Adrenal gland (tissue), 5 donors: ENCODE measurements around the gene INPPL1.

Source experiments
- CTCF ChIP-seq, 6 experiments: fragments of 450-650 bp in 4 of 6; fragments of 200-600 bp in 2 of 6; sonication (generic) in 1 of 6; IDR thresholded peaks; 1 replicate in 5 of 6; 2 replicates in 1 of 6; pipeline versions ENCODE4 v1.5.1 to v1.8.0; 2016 to 2021; ENCODE audit warnings: antibody characterized with exemption in 6 of 6, mild to moderate bottlenecking in 2 of 6, moderate library complexity in 1 of 6
- POLR2A ChIP-seq, 2 donors: fragments of 450-650 bp; IDR thresholded peaks; one replicate each; pipeline ENCODE4 v1.6.1; 2017; ENCODE audit warnings: antibody characterized with exemption in 2 of 2, mild to moderate bottlenecking in 2 of 2, moderate library complexity in 1 of 2
- donor health status: DM: no; HTN: no; CAD: no.

GRCh38 chr11:72232260-72233055, 7.9 kb downstream of the INPPL1 start:
- TF ChIP-seq CTCF (IDR thresholded peaks at IDR 0.05) (no peak), POLR2A (IDR thresholded peaks at IDR 0.05) (no peak)
